Articular chondrocyte of knee joint (primary cell): ENCODE measurements around the gene MAST3. TPM values are rescaled to one million over a fixed set of nuclear protein-coding genes. Genes with fewer than 3 reads are reported as not detected.

Experiments
- small RNA-seq: library from RNA; depleted of rRNA; stranded (forward); fragments of <200 nt; gene quantifications from one replicate; pipeline ENCODE3, GENCODE V24; 2012
- total RNA-seq: library from RNA; depleted of rRNA; stranded (reverse); fragments of >200 nt; gene quantifications from 2 replicates; pipeline ENCODE4 v1.2.3, GENCODE V29; 2012

Gene MAST3
- total RNA-seq = 3.8 and 4.3 TPM in 2 replicates

DNA sequence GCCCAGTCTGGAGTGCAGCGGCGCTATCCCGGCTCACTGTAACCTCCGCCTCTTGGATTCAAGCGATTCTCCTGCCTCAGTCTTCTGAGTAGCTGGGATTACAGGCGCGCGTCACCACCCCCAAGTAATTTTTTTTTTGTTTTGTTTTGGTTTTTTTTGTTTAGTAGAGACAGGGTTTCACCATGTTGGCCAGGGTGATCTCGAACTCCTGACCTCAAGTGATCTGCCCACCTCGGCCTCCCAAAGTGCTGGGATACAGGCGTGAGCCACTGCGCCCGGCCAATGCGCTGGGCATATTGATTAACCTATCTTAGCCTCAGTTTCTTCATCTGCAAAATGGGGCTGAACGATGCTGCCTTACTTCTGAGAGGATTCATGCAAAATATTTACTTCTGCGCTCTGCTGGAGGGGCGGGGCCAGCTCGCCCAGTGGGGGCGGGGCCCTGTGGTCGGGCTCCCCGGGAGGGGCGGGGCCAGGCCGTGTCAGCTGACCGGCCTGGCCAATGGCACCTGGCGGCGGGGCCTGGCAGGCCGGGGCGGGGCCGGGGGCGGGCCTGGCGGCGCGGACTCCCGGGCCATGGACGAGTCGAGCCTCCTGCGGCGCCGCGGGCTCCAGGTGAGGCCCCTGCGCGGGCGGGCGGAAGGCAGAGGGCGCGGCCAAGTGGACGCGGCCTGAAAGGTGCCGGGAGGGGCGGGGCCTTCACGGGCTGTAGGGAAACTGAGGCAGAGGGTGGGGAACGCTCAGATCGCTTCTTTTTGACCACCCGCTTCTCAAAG is at the start of gene MAST3:
Gene MAST3 (plus strand): TSS at position 562 of the 776 bp plus-strand sequence. CDS start 15 bp downstream, at position 577.

DNA sequence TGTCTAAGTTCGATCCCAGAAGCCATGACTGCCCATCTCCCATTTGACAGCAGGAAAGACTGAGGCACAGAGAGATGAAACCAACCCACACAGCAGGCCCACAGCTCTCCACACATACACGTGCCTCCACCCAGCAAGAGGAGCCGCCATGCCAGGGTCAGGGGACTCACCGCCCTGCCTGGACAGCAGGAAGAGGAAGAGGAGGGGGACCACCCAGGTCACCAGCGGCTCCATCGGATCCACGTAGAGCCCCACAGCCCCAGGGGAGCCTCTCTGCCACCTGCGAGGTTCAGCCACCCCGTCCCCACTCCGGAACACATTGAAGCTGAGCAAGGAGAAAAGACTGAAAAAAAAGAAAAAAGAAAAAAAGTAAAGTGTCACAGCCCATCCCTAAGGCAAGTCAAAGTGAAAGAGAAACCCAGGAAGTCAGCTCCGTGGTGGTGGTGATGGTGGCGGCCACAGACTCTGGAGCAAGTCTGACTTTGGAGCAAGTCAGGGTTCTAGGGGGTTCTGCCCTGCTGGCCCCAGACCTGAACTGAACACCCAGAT is 10.9 kb upstream of the MAST3 start, which contains the start of gene IL12RB1:
Gene IL12RB1 (minus strand): TSS at position 345 of the 549 bp plus-strand sequence. CDS start 111 bp downstream, at position 234.

DNA sequence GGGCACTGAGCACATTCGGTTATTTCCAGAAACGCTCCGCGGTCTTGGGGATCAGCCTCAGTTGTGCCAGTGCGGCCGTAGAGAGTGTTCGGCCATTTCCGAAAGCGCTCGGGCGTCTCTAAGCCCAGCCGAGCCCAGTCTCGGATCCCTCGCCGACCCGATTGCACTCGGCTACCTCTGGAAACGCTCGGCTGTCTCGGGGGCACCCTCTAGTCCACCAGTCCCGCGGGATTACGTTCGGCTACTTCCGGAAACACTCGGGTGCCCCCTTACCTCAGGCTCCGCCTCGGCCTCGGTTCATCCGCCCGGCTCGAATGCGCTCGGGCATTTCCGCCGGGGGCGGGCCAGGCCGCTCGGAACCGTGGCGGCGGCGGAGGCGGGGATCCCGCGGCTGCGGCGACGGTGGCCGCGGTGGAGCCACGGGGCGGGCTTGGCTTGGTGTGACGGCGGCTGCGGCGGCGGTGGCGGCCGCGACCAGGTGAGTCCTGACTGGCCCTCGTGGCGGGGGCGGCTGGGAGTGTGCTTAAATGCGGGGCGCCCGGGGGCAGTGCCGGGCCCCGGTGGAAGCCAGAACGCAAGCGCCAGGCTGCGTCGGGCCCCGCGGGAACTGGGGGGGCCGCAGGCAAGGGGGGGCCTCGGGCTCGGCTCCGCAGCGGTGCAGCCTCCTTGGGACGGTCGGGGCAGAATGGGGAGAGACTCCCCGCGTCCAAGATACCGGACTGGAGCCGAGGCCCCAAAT is 55.4 kb downstream of the MAST3 start, which contains the start of gene PIK3R2:
Gene PIK3R2 (plus strand): TSS at position 347 of the 739 bp plus-strand sequence. CDS start 2,717 bp downstream, outside the sequence.

DNA sequence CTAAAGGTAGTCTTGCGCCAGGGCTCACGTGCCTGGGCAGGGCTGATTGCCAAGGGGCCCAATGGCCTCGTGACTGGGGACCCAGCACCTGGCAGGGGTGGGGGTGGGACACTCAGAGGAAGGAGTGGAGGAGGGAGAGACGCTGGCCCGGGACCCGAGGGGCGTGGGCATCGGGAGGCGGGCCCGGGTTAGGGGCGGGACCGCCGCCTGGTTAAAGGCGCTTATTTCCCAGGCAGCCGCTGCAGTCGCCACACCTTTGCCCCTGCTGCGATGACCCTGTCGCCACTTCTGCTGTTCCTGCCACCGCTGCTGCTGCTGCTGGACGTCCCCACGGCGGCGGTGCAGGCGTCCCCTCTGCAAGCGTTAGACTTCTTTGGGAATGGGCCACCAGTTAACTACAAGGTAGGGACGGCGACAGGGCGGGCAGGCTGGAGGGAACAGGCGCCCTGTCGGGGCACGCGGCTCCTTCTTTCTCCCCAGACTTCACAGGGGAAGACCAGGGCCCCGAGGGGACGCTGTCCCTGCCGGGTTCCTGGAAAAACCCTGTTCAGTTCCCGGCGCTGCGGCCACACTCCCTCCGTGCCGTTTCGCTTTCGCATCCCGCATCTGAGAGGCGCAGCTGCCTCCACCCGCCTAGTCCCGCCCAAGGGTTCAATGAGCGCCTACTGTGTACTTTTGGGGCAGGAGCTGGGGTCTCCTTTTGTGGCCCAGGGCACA is 76.2 kb downstream of the MAST3 start, which contains the start of gene IFI30:
Gene IFI30 (plus strand): TSS at position 242 of the 717 bp plus-strand sequence. CDS start 29 bp downstream, at position 271.

DNA sequence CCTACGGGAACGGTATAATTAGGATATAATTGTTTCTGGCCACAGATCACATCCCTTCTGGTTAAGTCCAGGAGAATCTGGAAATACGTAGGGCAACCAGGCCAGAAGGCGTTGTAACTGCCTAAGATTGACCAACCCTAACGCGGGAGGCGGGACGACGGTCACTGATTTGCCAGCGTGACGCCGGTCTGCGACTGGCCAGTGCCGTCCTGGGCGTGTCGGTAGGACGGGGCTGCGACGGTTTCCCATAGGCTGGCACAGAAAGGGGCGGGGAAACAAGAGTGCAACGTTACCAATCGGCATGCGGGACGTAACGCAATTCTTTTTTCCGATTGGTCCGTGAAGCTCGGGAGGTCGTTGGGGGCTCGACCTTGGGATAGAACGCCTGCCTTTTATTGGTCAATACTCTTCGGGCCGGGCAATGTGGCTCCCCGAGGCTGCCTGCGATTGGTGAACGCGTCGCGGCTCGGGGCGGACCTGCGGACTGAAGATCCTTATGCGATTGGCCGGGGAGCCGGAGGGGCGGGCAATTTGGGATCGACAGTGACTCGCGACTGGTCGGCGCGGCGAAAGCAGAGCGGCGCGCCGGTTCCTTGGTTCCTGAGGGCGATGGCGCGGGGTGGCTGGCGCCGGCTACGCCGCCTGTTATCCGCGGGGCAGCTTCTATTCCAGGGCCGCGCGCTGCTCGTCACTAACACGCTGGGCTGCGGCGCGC is 95.3 kb downstream of the MAST3 start, which contains the start of gene MPV17L2:
Gene MPV17L2 (plus strand): TSS at position 546 of the 715 bp plus-strand sequence. CDS start 64 bp downstream, at position 610.

Small RNA genes within 50 kb of the gene (small RNA-seq; reads per million reads assigned to genes)
- not detected for gene IFI30

Other genes with a start within 250 kb of the MAST3 start
- 3.4 and 3.6 TPM in 2 replicates for gene JAK3, start 249.8 kb upstream of the MAST3 start, total RNA-seq
- gene RPL18A, start 237.9 kb upstream of the MAST3 start, total RNA-seq = 992 and 1,066 TPM in 2 replicates
- gene SLC5A5, start 225.8 kb upstream of the MAST3 start, total RNA-seq = not detected in 2 replicates
- 24.9 and 27.8 TPM in 2 replicates for gene CCDC124, start 164.8 kb upstream of the MAST3 start, total RNA-seq
- gene KCNN1, start 130.7 kb upstream of the MAST3 start, total RNA-seq = not detected in 2 replicates
- gene ARRDC2, start 89.6 kb upstream of the MAST3 start, total RNA-seq = 13.6 and 14.9 TPM in 2 replicates
- 0.26 and 0.32 TPM in 2 replicates for gene IL12RB1, start 10.8 kb upstream of the MAST3 start, total RNA-seq
- gene PIK3R2, start 55.4 kb downstream of the MAST3 start, total RNA-seq = 22.7 and 30.7 TPM in 2 replicates
- gene IFI30, start 76.0 kb downstream of the MAST3 start, total RNA-seq = 9.3 and 11.3 TPM in 2 replicates
- gene MPV17L2, start 95.4 kb downstream of the MAST3 start, total RNA-seq = 6.2 and 8.1 TPM in 2 replicates
- gene RAB3A, start 106.3 kb downstream of the MAST3 start, total RNA-seq = 0.65 and 1.2 TPM in 2 replicates
- under 0.01 and 0.22 TPM in 2 replicates for gene PDE4C, start 128.7 kb downstream of the MAST3 start, total RNA-seq
- 1.3 and 2.1 TPM in 2 replicates for gene IQCN, start 176.7 kb downstream of the MAST3 start, total RNA-seq
- 63.7 and 69.0 TPM in 2 replicates for gene JUND, start 183.8 kb downstream of the MAST3 start, total RNA-seq
- gene LSM4, start 225.3 kb downstream of the MAST3 start, total RNA-seq = 77.4 and 80.5 TPM in 2 replicates
- gene PGPEP1, start 242.8 kb downstream of the MAST3 start, total RNA-seq = 23.5 and 28.8 TPM in 2 replicates